Spleen (tissue), 11 donors: Measurements from ENCODE around the gene KCNJ12. TPM values are rescaled to one million over a fixed set of nuclear protein-coding genes. Genes with fewer than 3 reads are reported as not detected.
"Not testable (repeated sequence)": the region's sequence is repeated elsewhere in the genome, so short reads cannot be mapped to it uniquely, and the experiment has no call there.

Source experiments
- DNase-seq: peaks from one replicate; pipeline ENCODE4 v3.0.0-alpha.2; 2020
- H3K27ac ChIP-seq, 8 donors: fragments of 200-600 bp; sonication (generic) in 7 of 8; 1 replicate in 4 of 8; 2 replicates in 4 of 8; pipeline versions ENCODE4 v1.5.0 to v1.8.0; 2016 to 2021; ENCODE audit warnings: inconsistent platforms in 4 of 8, mild to moderate bottlenecking in 4 of 8, moderate library complexity in 1 of 8
- H3K27me3 ChIP-seq, 7 donors: fragments of 200-600 bp; sonication (generic) in 6 of 7; replicated peaks in 1 of 7; 1 replicate in 4 of 7; 2 replicates in 3 of 7; pipeline versions ENCODE4 v1.5.0 to v1.8.0; 2016 to 2021; ENCODE audit warnings: inconsistent platforms in 3 of 7, mild to moderate bottlenecking in 1 of 7
- H3K36me3 ChIP-seq, 6 donors: fragments of 200-600 bp; sonication (generic) in 5 of 6; 1 replicate in 4 of 6; 2 replicates in 2 of 6; pipeline versions ENCODE4 v1.5.0 to v1.8.0; 2016 to 2021; ENCODE audit warnings: inconsistent platforms in 2 of 6
- H3K4me1 ChIP-seq, 6 donors: fragments of 200-600 bp; sonication (generic) in 5 of 6; 1 replicate in 3 of 6; 2 replicates in 3 of 6; pipeline versions ENCODE4 v1.5.0 to v1.8.0; 2016 to 2021; ENCODE audit warnings: inconsistent platforms in 3 of 6
- H3K4me3 ChIP-seq, 8 donors: fragments of 200-600 bp; sonication (generic) in 7 of 8; 1 replicate in 4 of 8; 2 replicates in 4 of 8; pipeline versions ENCODE4 v1.5.0 to v1.8.0; 2016 to 2021; ENCODE audit warnings: inconsistent platforms in 4 of 8, mild to moderate bottlenecking in 4 of 8, moderate library complexity in 2 of 8
- H3K9me3 ChIP-seq, 8 donors: fragments of 200-600 bp; sonication (generic) in 7 of 8; 1 replicate in 4 of 8; 2 replicates in 4 of 8; pipeline versions ENCODE4 v1.5.0 to v1.8.0; 2016 to 2021; ENCODE audit warnings: inconsistent platforms in 4 of 8
- CTCF ChIP-seq, 11 experiments: fragments of 200-600 bp in 7 of 11; fragments of 450-650 bp in 4 of 11; sonication (generic) in 4 of 11; IDR thresholded peaks in 8 of 11; conservative IDR thresholded peaks in 3 of 11; 1 replicate in 7 of 11; 2 replicates in 4 of 11; pipeline versions ENCODE4 v1.4.0 to v1.8.0; 2016 to 2021; ENCODE audit warnings: antibody characterized with exemption in 11 of 11, inconsistent platforms in 4 of 11, mild to moderate bottlenecking in 1 of 11
- POLR2A ChIP-seq, 3 donors: fragments of 450-650 bp; IDR thresholded peaks; one replicate each; pipeline ENCODE4 v1.5.1; 2017; ENCODE audit warnings: antibody characterized with exemption in 3 of 3, mild to moderate bottlenecking in 1 of 3
- POLR2AphosphoS5 ChIP-seq, 3 donors: sonication (generic); formaldehyde crosslinking; IDR thresholded peaks; one replicate each; pipeline ENCODE4 v1.5.1; 2017; ENCODE audit warnings: antibody characterized with exemption in 3 of 3
- WGBS, 5 donors: extraction: QIAGEN DNeasy Blood & Tissue Kit in 3 of 5; methylation state at CpG; one replicate each; pipeline versions ENCODE4 v1.1.5 to v1.1.7; 2013 to 2018; 5-methylcytosine and 5-hydroxymethylcytosine counted together
- intact Hi-C: fragments of 100-400 bp; cut with DNase I; formaldehyde crosslinking; loops from one replicate; pipeline ENCODE4 v1.15.0; 2023; ENCODE audit warnings: low total_unique reads
- polyA plus RNA-seq, 3 donors: library from polyadenylated mRNA; stranded (reverse); fragments of 200-250 nt; gene quantifications; one replicate each; pipeline ENCODE4 v1.2.1, GENCODE V29; 2013
- total RNA-seq, 7 donors: library from RNA; depleted of rRNA in 3 of 7; stranded (reverse); fragments of >200 nt in 3 of 7; fragmentation: NEBNext Ultra II Directional in 4 of 7; extraction: Animal tissue kit (Norgen Biotek cat#: 25700) in 4 of 7; gene quantifications; one replicate each; pipeline versions ENCODE4 v1.1.0 to v1.2.1, GENCODE V29; 2016 to 2021
- donor health status: healthy with polysubstance abuse.
- donor health status: DM: no; HTN: no; CAD: no; lungs with moderate emphysema.
- donor health status: DM: no; HTN: no; CAD: no.
- donor health status: Bipolar disorder and iron deficiency.
- donor health status: healthy.
- donor health status: DM: no; HTN: no; CAD: no.
- donor health status: DM: yes; HTN: yes; CAD: no.

KCNJ12 gene
- total and polyA plus RNA-seq, 10 donors: 0.11 to 4.8 (median 2.2) TPM

GRCh38 chr17:21399474-21400186, 23.5 kb downstream of the KCNJ12 start:
- Histone ChIP-seq H3K9me3 (peaks cover 0 to 4% (median 0%) of the 10 kb centered on the region in 8 donors), H3K4me3 (no peak overlapping the region), H3K27ac (no peak overlapping the region), H3K4me1 (peaks cover 0 to 13% (median 0%) of the 10 kb centered on the region in 6 donors), H3K36me3 (no peaks in the 10 kb centered on the region), H3K27me3 (no peaks in the 10 kb centered on the region)
- intact Hi-C loops: no loop called here
- TF ChIP-seq CTCF (IDR thresholded peaks at IDR 0.05 in 8 of 11, conservative IDR thresholded peaks at IDR 0.05 in 3 of 11) (no peak), POLR2A (IDR thresholded peaks at IDR 0.05) (no peak), POLR2AphosphoS5 (IDR thresholded peaks at IDR 0.05) (no peak)
- no peak for DNase-seq
- 80 to 93% (median 85%) methylated on average over 13 of the region's 13 CpGs for WGBS, 5 donors

GRCh38 chr17:21400187-21400569, 24.0 kb downstream of the KCNJ12 start:
- H3K9me3 ChIP-seq, DNase-seq, intact Hi-C loops, H3K27ac ChIP-seq, H3K4me3 ChIP-seq, H3K36me3 ChIP-seq, H3K27me3 ChIP-seq: not testable (repeated sequence)
- H3K4me1 ChIP-seq: peaks cover 0 to 19% (median 2%) of the 10 kb centered on the region in 6 donors
- 65 to 88% (median 73%) methylated on average over 5 to 9 of the region's 9 CpGs for WGBS, 5 donors

- Histone ChIP-seq H3K4me3 (no peak overlapping the region), H3K36me3 (no peaks in the 10 kb centered on the region), H3K27me3 (no peaks in the 10 kb centered on the region), H3K9me3 (peaks cover 0 to 4% (median 0%) of the 10 kb centered on the region in 8 donors), H3K4me1 (peaks cover 0 to 27% (median 6%) of the 10 kb centered on the region in 6 donors), H3K27ac (peak overlapping the region in 3 of 8 donors; percentile 10 to 39 (median 38))
- intact Hi-C loops: no loop called here
- no peak for DNase-seq
- WGBS, 5 donors: 66 to 72% (median 69%) methylated on average over 13 to 15 of the region's 15 CpGs
- TF ChIP-seq POLR2AphosphoS5 (IDR thresholded peaks at IDR 0.05) (peak in 1 of 3 donors; percentile 41), POLR2A (IDR thresholded peaks at IDR 0.05) (no peak), CTCF (IDR thresholded peaks at IDR 0.05 in 8 of 11, conservative IDR thresholded peaks at IDR 0.05 in 3 of 11) (no peak)
Observed at GRCh38 chr17:21400816-21401593, 24.8 kb downstream of the KCNJ12 start.

GRCh38 chr17:21402166-21402571, 26.0 kb downstream of the KCNJ12 start:
- H3K4me1 ChIP-seq: peaks cover 0 to 27% (median 6%) of the 10 kb centered on the region in 6 donors
- H3K36me3 ChIP-seq, intact Hi-C loops, H3K9me3 ChIP-seq, DNase-seq, H3K4me3 ChIP-seq, H3K27me3 ChIP-seq, H3K27ac ChIP-seq: not testable (repeated sequence)
- 62 to 72% (median 72%) methylated on average over 8 of the region's 8 CpGs for WGBS, 5 donors

- intact Hi-C loops, H3K27me3 ChIP-seq, H3K27ac ChIP-seq, H3K9me3 ChIP-seq, H3K4me3 ChIP-seq, H3K36me3 ChIP-seq, DNase-seq: not testable (repeated sequence)
- 78 to 91% (median 88%) methylated on average over 3 of the region's 3 CpGs for WGBS, 5 donors
- peaks cover 0 to 27% (median 6%) of the 10 kb centered on the region in 6 donors for H3K4me1 ChIP-seq
Observed at GRCh38 chr17:21402926-21403325, 26.8 kb downstream of the KCNJ12 start.

GRCh38 chr17:21404106-21404505, 27.9 kb downstream of the KCNJ12 start:
- WGBS, 5 donors: 54 to 84% (median 80%) methylated on average over 4 to 8 of the region's 8 CpGs
- peaks cover 0 to 27% (median 6%) of the 10 kb centered on the region in 6 donors for H3K4me1 ChIP-seq
- H3K36me3 ChIP-seq, H3K27me3 ChIP-seq, DNase-seq, intact Hi-C loops, H3K9me3 ChIP-seq, H3K4me3 ChIP-seq: not testable (repeated sequence)
- H3K27ac ChIP-seq: peak overlapping the region in 5 of 8 donors; percentile 64 to 78 (median 74)

- H3K27me3 ChIP-seq, H3K36me3 ChIP-seq, intact Hi-C loops, H3K4me3 ChIP-seq, DNase-seq, H3K9me3 ChIP-seq: not testable (repeated sequence)
- 62 to 77% (median 74%) methylated on average over 5 to 6 of the region's 6 CpGs for WGBS, 5 donors
- peaks cover 0 to 27% (median 6%) of the 10 kb centered on the region in 6 donors for H3K4me1 ChIP-seq
- H3K27ac ChIP-seq: peak overlapping the region in 6 of 8 donors; percentile 35 to 78 (median 74)
Observed at GRCh38 chr17:21404539-21404938, 28.4 kb downstream of the KCNJ12 start.
